ENCODE data around the gene CXXC5.
"Not testable (repeated sequence)": the region's sequence is repeated elsewhere in the genome, so short reads cannot be mapped to it uniquely, and the experiment has no call there.

- TF ChIP-seq, protein P1, sequence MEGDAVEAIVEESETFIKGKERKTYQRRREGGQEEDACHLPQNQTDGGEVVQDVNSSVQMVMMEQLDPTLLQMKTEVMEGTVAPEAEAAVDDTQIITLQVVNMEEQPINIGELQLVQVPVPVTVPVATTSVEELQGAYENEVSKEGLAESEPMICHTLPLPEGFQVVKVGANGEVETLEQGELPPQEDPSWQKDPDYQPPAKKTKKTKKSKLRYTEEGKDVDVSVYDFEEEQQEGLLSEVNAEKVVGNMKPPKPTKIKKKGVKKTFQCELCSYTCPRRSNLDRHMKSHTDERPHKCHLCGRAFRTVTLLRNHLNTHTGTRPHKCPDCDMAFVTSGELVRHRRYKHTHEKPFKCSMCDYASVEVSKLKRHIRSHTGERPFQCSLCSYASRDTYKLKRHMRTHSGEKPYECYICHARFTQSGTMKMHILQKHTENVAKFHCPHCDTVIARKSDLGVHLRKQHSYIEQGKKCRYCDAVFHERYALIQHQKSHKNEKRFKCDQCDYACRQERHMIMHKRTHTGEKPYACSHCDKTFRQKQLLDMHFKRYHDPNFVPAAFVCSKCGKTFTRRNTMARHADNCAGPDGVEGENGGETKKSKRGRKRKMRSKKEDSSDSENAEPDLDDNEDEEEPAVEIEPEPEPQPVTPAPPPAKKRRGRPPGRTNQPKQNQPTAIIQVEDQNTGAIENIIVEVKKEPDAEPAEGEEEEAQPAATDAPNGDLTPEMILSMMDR (IDR thresholded peaks at IDR 0.05), result not testable (repeated sequence)
- TF ChIP-seq ZFX (IDR thresholded peaks at IDR 0.05; ENCODE audit: borderline replicate concordance), result not testable (repeated sequence)
Measured at GRCh38 chr5:139625398-139625797, 22.8 kb upstream of the CXXC5 start.
